Spleen (tissue), 11 donors: ENCODE measurements around the gene NGF. TPM values are rescaled to one million over a fixed set of nuclear protein-coding genes. Genes with fewer than 3 reads are reported as not detected.
"Not testable (repeated sequence)": the region's sequence is repeated elsewhere in the genome, so short reads cannot be mapped to it uniquely, and the experiment has no call there.

Experiments used
- DNase-seq: peaks from one replicate; pipeline ENCODE4 v3.0.0-alpha.2; 2020
- H3K27ac ChIP-seq, 8 donors: fragments of 200-600 bp; sonication (generic) in 7 of 8; 1 replicate in 4 of 8; 2 replicates in 4 of 8; pipeline versions ENCODE4 v1.5.0 to v1.8.0; 2016 to 2021; ENCODE audit warnings: inconsistent platforms in 4 of 8, mild to moderate bottlenecking in 4 of 8, moderate library complexity in 1 of 8
- H3K27me3 ChIP-seq, 7 donors: fragments of 200-600 bp; sonication (generic) in 6 of 7; replicated peaks in 1 of 7; 1 replicate in 4 of 7; 2 replicates in 3 of 7; pipeline versions ENCODE4 v1.5.0 to v1.8.0; 2016 to 2021; ENCODE audit warnings: inconsistent platforms in 3 of 7, mild to moderate bottlenecking in 1 of 7
- H3K36me3 ChIP-seq, 6 donors: fragments of 200-600 bp; sonication (generic) in 5 of 6; 1 replicate in 4 of 6; 2 replicates in 2 of 6; pipeline versions ENCODE4 v1.5.0 to v1.8.0; 2016 to 2021; ENCODE audit warnings: inconsistent platforms in 2 of 6
- H3K4me1 ChIP-seq, 6 donors: fragments of 200-600 bp; sonication (generic) in 5 of 6; 1 replicate in 3 of 6; 2 replicates in 3 of 6; pipeline versions ENCODE4 v1.5.0 to v1.8.0; 2016 to 2021; ENCODE audit warnings: inconsistent platforms in 3 of 6
- H3K4me3 ChIP-seq, 8 donors: fragments of 200-600 bp; sonication (generic) in 7 of 8; 1 replicate in 4 of 8; 2 replicates in 4 of 8; pipeline versions ENCODE4 v1.5.0 to v1.8.0; 2016 to 2021; ENCODE audit warnings: inconsistent platforms in 4 of 8, mild to moderate bottlenecking in 4 of 8, moderate library complexity in 2 of 8
- H3K9me3 ChIP-seq, 8 donors: fragments of 200-600 bp; sonication (generic) in 7 of 8; 1 replicate in 4 of 8; 2 replicates in 4 of 8; pipeline versions ENCODE4 v1.5.0 to v1.8.0; 2016 to 2021; ENCODE audit warnings: inconsistent platforms in 4 of 8
- POLR2A ChIP-seq, 3 donors: fragments of 450-650 bp; IDR thresholded peaks; one replicate each; pipeline ENCODE4 v1.5.1; 2017; ENCODE audit warnings: antibody characterized with exemption in 3 of 3, mild to moderate bottlenecking in 1 of 3
- POLR2AphosphoS5 ChIP-seq, 3 donors: sonication (generic); formaldehyde crosslinking; IDR thresholded peaks; one replicate each; pipeline ENCODE4 v1.5.1; 2017; ENCODE audit warnings: antibody characterized with exemption in 3 of 3
- WGBS, 5 donors: extraction: QIAGEN DNeasy Blood & Tissue Kit in 3 of 5; methylation state at CpG; one replicate each; pipeline versions ENCODE4 v1.1.5 to v1.1.7; 2013 to 2018; 5-methylcytosine and 5-hydroxymethylcytosine counted together
- intact Hi-C: fragments of 100-400 bp; cut with DNase I; formaldehyde crosslinking; loops from one replicate; pipeline ENCODE4 v1.15.0; 2023; ENCODE audit warnings: low total_unique reads
- polyA plus RNA-seq, 3 donors: library from polyadenylated mRNA; stranded (reverse); fragments of 200-250 nt; gene quantifications; one replicate each; pipeline ENCODE4 v1.2.1, GENCODE V29; 2013
- total RNA-seq, 7 donors: library from RNA; depleted of rRNA in 3 of 7; stranded (reverse); fragments of >200 nt in 3 of 7; fragmentation: NEBNext Ultra II Directional in 4 of 7; extraction: Animal tissue kit (Norgen Biotek cat#: 25700) in 4 of 7; gene quantifications; one replicate each; pipeline versions ENCODE4 v1.1.0 to v1.2.1, GENCODE V29; 2016 to 2021
- TF ChIP-seq, protein P1 (sequence below), 11 experiments: fragments of 200-600 bp in 7 of 11; fragments of 450-650 bp in 4 of 11; sonication (generic) in 4 of 11; IDR thresholded peaks in 8 of 11; conservative IDR thresholded peaks in 3 of 11; 1 replicate in 7 of 11; 2 replicates in 4 of 11; pipeline versions ENCODE4 v1.4.0 to v1.8.0; 2016 to 2021; ENCODE audit warnings: antibody characterized with exemption in 11 of 11, inconsistent platforms in 4 of 11, mild to moderate bottlenecking in 1 of 11
- donor health status: healthy with polysubstance abuse.
- donor health status: DM: no; HTN: no; CAD: no; lungs with moderate emphysema.
- donor health status: DM: no; HTN: no; CAD: no.
- donor health status: Bipolar disorder and iron deficiency.
- donor health status: healthy.
- donor health status: DM: no; HTN: no; CAD: no.
- donor health status: DM: yes; HTN: yes; CAD: no.

Gene NGF
- total and polyA plus RNA-seq, 10 donors = 0.34 to 4.6 (median 2.0) TPM

DNA sequence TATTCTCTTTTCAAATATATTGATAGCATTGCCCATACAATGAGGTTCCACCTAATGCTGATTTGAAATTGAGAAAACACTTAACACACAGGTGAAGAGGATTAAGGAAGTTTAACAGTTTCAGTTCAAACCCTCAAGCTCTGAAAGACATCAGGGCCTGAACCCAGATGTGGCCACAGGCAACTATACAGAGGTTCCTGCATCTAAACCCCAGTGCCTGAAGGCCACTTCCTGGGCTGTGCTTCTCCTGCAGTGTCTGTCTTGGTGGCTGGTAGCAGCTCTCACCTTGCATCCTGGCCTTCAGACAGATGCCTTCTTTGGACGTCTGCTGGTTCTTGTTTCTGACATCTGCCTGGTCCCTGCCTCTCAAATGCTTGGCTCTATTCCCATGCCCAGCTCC lies 25.1 kb upstream of the NGF start:
- peaks cover 0 to 21% (median 6%) of the 10 kb centered on the region in 8 donors for H3K9me3 ChIP-seq
- no peak for DNase-seq
- no peaks in the 10 kb centered on the region for H3K4me1 ChIP-seq
- H3K4me3 ChIP-seq = no peak overlapping the region
- no peaks in the 10 kb centered on the region for H3K36me3 ChIP-seq
- TF ChIP-seq POLR2A (IDR thresholded peaks at IDR 0.05) = no peak
- 67 to 82% (median 76%) methylated on average over 1 of the region's 1 CpG for WGBS, 5 donors
- intact Hi-C loops = no loop called here
- no peaks in the 10 kb centered on the region for H3K27me3 ChIP-seq
- peak overlapping the region in 2 of 8 donors; percentile 55 to 56 for H3K27ac ChIP-seq

DNA sequence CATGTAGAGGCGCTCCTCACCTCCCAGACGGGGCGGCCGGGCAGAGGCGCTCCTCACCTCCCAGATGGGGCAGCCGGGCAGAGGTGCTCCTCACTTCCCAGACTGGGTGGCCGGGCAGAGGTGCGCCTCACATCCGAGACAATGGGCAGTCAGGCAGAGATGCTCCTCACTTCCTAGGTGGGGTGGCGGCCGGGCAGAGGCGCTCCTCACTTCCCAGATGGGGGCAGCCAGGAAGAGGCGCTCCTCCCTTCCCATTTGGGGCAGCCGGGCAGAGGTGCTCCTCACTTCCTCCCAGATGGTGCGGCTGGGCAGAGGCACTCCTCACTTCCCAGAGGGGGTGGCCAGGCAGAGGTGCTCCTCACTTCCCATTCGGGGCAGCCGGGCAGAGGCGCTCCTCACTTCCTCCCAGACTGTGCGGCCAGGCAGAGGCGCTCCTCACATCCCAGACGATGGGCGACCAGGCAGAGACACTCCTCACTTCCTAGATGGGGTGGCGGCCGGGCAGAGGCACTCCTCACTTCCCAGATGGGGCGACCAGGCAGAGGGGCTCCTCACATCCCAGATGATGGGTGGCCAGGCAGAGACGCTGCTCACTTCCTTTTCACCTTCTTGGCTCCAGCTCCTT lies 22.6 kb upstream of the NGF start:
- peaks cover 0 to 21% (median 6%) of the 10 kb centered on the region in 8 donors for H3K9me3 ChIP-seq
- H3K27me3 ChIP-seq, H3K36me3 ChIP-seq, H3K27ac ChIP-seq, DNase-seq, intact Hi-C loops, H3K4me3 ChIP-seq, H3K4me1 ChIP-seq: not testable (repeated sequence)
- 89 to 98% (median 93%) methylated on average over 20 to 26 of the region's 26 CpGs for WGBS, 5 donors

DNA sequence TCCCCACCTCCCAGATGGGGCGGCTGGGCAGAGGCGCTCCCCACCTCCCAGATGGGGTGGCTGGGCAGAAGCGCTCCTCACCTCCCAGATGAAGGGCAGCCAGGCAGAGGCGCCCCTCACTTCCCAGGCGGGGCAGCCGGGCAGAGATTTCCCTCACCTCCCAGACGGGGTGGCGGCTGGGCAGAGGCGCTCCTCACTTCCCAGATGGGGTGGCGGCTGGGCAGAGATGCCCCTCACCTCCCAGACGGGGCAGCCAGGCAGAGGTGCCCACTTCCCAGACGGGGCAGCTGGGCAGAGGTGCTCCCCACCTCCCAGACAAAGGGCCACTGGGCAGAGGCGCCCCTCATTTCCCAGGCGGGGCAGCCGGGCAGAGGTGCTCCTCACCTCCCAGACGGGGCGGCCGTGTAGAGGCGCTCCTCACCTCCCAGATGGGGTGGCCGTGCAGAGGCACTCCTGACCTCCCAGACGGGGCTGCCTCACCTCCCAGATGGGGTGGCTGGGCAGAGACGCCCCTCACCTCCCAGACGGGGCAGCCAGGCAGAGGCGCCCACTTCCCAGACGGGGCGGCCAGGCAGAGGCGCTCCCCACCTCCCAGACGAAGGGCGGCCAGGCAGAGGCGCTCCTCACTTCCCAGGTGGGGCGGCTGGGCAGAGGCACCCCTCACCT lies 21.9 kb upstream of the NGF start:
- WGBS, 5 donors = 83 to 97% (median 92%) methylated on average over 17 to 31 of the region's 31 CpGs
- intact Hi-C loops, H3K4me3 ChIP-seq, H3K27ac ChIP-seq, H3K36me3 ChIP-seq, H3K27me3 ChIP-seq, DNase-seq, H3K4me1 ChIP-seq: not testable (repeated sequence)
- peaks cover 0 to 21% (median 6%) of the 10 kb centered on the region in 8 donors for H3K9me3 ChIP-seq

DNA sequence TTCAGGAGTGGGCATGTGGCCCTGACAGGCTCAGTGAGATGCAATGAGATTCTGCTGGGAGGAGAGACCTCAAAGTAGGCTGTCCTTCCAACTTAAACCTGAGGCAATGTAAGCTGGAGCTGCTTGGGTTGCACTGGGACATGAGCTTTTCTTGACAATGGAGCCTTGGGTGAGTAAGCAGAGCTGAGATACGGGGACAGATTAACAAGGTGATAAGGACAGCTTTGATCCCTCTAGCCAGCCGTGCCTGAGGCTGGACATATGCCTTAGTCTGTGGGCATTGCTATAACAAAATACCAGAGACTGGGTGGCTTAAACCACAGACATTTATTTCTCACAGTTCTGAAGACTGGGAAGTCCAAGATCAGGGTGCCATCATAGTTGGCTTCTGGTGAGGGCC lies 18.3 kb upstream of the NGF start:
- no peak overlapping the region for H3K27ac ChIP-seq
- no peak for DNase-seq
- intact Hi-C loops = no loop called here
- H3K27me3 ChIP-seq = peaks cover 0 to 9% (median 0%) of the 10 kb centered on the region in 7 donors
- TF ChIP-seq POLR2AphosphoS5 (IDR thresholded peaks at IDR 0.05) (no peak), POLR2A (IDR thresholded peaks at IDR 0.05) (no peak)
- TF ChIP-seq, protein P1, sequence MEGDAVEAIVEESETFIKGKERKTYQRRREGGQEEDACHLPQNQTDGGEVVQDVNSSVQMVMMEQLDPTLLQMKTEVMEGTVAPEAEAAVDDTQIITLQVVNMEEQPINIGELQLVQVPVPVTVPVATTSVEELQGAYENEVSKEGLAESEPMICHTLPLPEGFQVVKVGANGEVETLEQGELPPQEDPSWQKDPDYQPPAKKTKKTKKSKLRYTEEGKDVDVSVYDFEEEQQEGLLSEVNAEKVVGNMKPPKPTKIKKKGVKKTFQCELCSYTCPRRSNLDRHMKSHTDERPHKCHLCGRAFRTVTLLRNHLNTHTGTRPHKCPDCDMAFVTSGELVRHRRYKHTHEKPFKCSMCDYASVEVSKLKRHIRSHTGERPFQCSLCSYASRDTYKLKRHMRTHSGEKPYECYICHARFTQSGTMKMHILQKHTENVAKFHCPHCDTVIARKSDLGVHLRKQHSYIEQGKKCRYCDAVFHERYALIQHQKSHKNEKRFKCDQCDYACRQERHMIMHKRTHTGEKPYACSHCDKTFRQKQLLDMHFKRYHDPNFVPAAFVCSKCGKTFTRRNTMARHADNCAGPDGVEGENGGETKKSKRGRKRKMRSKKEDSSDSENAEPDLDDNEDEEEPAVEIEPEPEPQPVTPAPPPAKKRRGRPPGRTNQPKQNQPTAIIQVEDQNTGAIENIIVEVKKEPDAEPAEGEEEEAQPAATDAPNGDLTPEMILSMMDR (IDR thresholded peaks at IDR 0.05 in 8 of 11, conservative IDR thresholded peaks at IDR 0.05 in 3 of 11) = no peak
- no peak overlapping the region for H3K4me3 ChIP-seq
- H3K9me3 ChIP-seq = peaks cover 0 to 19% (median 5%) of the 10 kb centered on the region in 8 donors
- H3K36me3 ChIP-seq = no peaks in the 10 kb centered on the region
- H3K4me1 ChIP-seq = no peaks in the 10 kb centered on the region
- 67 to 88% (median 77%) methylated on average over 2 of the region's 2 CpGs for WGBS, 5 donors

DNA sequence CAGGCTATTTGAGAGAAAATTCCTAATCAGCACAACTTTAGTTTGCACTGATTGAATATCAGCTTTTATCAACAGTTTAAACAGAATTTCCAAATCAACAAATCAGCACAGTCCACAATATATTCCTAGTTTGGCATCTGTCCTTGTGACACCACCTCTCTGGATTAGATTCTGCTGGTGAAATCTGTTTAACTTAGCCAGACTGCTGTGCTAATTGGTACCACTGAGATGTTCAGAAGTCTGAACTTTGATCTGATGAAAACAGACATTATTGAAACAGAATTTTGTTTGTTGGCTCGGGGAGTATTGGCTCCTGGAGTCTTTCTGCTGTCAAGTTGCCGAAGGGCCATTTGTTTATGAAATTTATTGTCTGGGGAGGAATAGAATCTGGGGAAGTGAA lies 17.0 kb upstream of the NGF start:
- Histone ChIP-seq H3K36me3 (no peaks in the 10 kb centered on the region), H3K4me1 (no peaks in the 10 kb centered on the region), H3K27ac (no peak overlapping the region), H3K27me3 (peaks cover 0 to 9% (median 0%) of the 10 kb centered on the region in 7 donors), H3K9me3 (peaks cover 0 to 6% (median 0%) of the 10 kb centered on the region in 8 donors), H3K4me3 (no peak overlapping the region)
- whole genome bisulfite sequencing, 5 donors = 74 to 91% (median 83%) methylated on average over 2 of the region's 2 CpGs
- intact Hi-C loops = no loop called here
- no peak for TF ChIP-seq POLR2A (IDR thresholded peaks at IDR 0.05)
- TF ChIP-seq, protein P1 (IDR thresholded peaks at IDR 0.05 in 8 of 11, conservative IDR thresholded peaks at IDR 0.05 in 3 of 11) = no peak
- no peak for TF ChIP-seq POLR2AphosphoS5 (IDR thresholded peaks at IDR 0.05)
- no peak for DNase-seq
